Measurements from ENCODE around the gene SULT4A1. TPM values are rescaled to one million over a fixed set of nuclear protein-coding genes. Genes with fewer than 3 reads are reported as not detected.
A peak's percentile ranks its signal among the peaks of the same experiment; 100 is the strongest.

Gene SULT4A1
- total RNA-seq, 1 donor from 2014 or later, result 5.9 TPM

DNA sequence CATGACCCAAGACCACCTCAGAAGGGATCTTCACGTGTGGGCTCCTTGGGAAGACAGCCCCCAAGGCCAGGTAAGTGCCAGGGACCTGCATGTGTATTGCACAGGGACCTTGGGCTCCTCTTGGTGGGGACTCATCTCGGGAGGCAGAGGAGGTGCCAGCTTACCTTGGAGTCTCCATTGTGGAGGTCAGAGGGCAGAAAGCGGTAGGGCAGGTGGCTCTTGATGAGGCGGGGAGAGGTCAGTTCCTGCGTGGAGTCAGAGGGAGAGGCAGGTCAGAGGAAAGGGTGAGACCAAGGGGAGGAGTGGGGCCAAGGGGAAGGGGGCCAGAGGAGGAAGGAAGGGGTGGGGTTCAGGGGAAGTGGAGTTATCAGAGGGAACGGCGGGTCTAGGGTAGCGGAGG, 22.5 kb downstream of the SULT4A1 start:
- H3K9me3 ChIP-seq (ENCODE audit: insufficient read depth, low read depth, low read length), result no peaks in the 10 kb centered on the region
- no peaks in the 10 kb centered on the region for H3K36me3 ChIP-seq (ENCODE audit: insufficient read depth, low read length)
- DNase-seq (ENCODE audit: low read depth) (no peak), FAIRE-seq (no peak)
- H3K27ac Mint-ChIP-seq (ENCODE audit: unreplicated experiment), result no peak overlapping the region
- peaks cover 3% of the 10 kb centered on the region for H3K27me3 Mint-ChIP-seq (ENCODE audit: low read depth, unreplicated experiment)
- peaks cover 7% of the 10 kb centered on the region for H3K36me3 Mint-ChIP-seq (ENCODE audit: low read depth, unreplicated experiment)
- no peaks in the 10 kb centered on the region for H3K27me3 ChIP-seq (ENCODE audit: insufficient read depth, low read length)
- H4K20me1 ChIP-seq (ENCODE audit: insufficient read depth, low read length), result peaks cover 4% of the 10 kb centered on the region
- no peak overlapping the region for H3K27ac ChIP-seq (ENCODE audit: low read depth, low read length)
- H3K79me2 ChIP-seq (ENCODE audit: insufficient read depth, low read length), result no peaks in the 10 kb centered on the region
- peaks cover 13% of the 10 kb centered on the region for H3K4me1 ChIP-seq (ENCODE audit: insufficient read depth, low read length)
- TF ChIP-seq, protein P1, sequence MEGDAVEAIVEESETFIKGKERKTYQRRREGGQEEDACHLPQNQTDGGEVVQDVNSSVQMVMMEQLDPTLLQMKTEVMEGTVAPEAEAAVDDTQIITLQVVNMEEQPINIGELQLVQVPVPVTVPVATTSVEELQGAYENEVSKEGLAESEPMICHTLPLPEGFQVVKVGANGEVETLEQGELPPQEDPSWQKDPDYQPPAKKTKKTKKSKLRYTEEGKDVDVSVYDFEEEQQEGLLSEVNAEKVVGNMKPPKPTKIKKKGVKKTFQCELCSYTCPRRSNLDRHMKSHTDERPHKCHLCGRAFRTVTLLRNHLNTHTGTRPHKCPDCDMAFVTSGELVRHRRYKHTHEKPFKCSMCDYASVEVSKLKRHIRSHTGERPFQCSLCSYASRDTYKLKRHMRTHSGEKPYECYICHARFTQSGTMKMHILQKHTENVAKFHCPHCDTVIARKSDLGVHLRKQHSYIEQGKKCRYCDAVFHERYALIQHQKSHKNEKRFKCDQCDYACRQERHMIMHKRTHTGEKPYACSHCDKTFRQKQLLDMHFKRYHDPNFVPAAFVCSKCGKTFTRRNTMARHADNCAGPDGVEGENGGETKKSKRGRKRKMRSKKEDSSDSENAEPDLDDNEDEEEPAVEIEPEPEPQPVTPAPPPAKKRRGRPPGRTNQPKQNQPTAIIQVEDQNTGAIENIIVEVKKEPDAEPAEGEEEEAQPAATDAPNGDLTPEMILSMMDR (IDR thresholded peaks at IDR 0.05; ENCODE audit: insufficient read depth, low read depth, low read length), result no peak
- TF ChIP-seq EZH2 (IDR thresholded peaks at IDR 0.05; ENCODE audit: insufficient read depth, low read length), result no peak
- no peaks in the 10 kb centered on the region for H3K9me3 Mint-ChIP-seq (ENCODE audit: unreplicated experiment)
- H2AFZ ChIP-seq (ENCODE audit: low read depth, low read length), result no peak overlapping the region
- H3K4me3 ChIP-seq (ENCODE audit: insufficient read depth, low read depth, low read length), result no peak overlapping the region
- H3K4me2 ChIP-seq (ENCODE audit: low read length), result no peak overlapping the region
- H3K9ac ChIP-seq (ENCODE audit: low read length), result no peak overlapping the region
- H3K4me3 Mint-ChIP-seq (ENCODE audit: unreplicated experiment), result no peak overlapping the region
- H3K4me1 Mint-ChIP-seq (ENCODE audit: low read depth, unreplicated experiment), result no peaks in the 10 kb centered on the region

GRCh38 chr22:43838571-43839307, 23.6 kb downstream of the SULT4A1 start:
- H3K36me3 Mint-ChIP-seq (ENCODE audit: low read depth, unreplicated experiment), result peaks cover 7% of the 10 kb centered on the region
- Histone ChIP-seq H3K9ac (ENCODE audit: low read length) (no peak overlapping the region), H4K20me1 (ENCODE audit: insufficient read depth, low read length) (peaks cover 4% of the 10 kb centered on the region), H3K79me2 (ENCODE audit: insufficient read depth, low read length) (no peaks in the 10 kb centered on the region), H3K4me2 (ENCODE audit: low read length) (no peak overlapping the region), H3K27me3 (ENCODE audit: insufficient read depth, low read length) (no peaks in the 10 kb centered on the region), H3K4me3 (ENCODE audit: insufficient read depth, low read depth, low read length) (no peak overlapping the region), H3K27ac (ENCODE audit: low read depth, low read length) (no peak overlapping the region), H3K36me3 (ENCODE audit: insufficient read depth, low read length) (no peaks in the 10 kb centered on the region), H2AFZ (ENCODE audit: low read depth, low read length) (no peak overlapping the region), H3K4me1 (ENCODE audit: insufficient read depth, low read length) (peaks cover 13% of the 10 kb centered on the region), H3K9me3 (ENCODE audit: insufficient read depth, low read depth, low read length) (no peaks in the 10 kb centered on the region)
- H3K9me3 Mint-ChIP-seq (ENCODE audit: unreplicated experiment), result no peaks in the 10 kb centered on the region
- H3K27me3 Mint-ChIP-seq (ENCODE audit: low read depth, unreplicated experiment), result peaks cover 3% of the 10 kb centered on the region
- no peaks in the 10 kb centered on the region for H3K4me1 Mint-ChIP-seq (ENCODE audit: low read depth, unreplicated experiment)
- no peak overlapping the region for H3K27ac Mint-ChIP-seq (ENCODE audit: unreplicated experiment)
- FAIRE-seq (no peak), DNase-seq (ENCODE audit: low read depth) (no peak)
- no peak for TF ChIP-seq EZH2 (IDR thresholded peaks at IDR 0.05; ENCODE audit: insufficient read depth, low read length)
- no peak overlapping the region for H3K4me3 Mint-ChIP-seq (ENCODE audit: unreplicated experiment)

GRCh38 chr22:43838161-43838560, 24.2 kb downstream of the SULT4A1 start:
- Histone ChIP-seq H4K20me1 (ENCODE audit: insufficient read depth, low read length) (peaks cover 4% of the 10 kb centered on the region), H3K4me1 (ENCODE audit: insufficient read depth, low read length) (peaks cover 13% of the 10 kb centered on the region), H3K36me3 (ENCODE audit: insufficient read depth, low read length) (no peaks in the 10 kb centered on the region), H3K79me2 (ENCODE audit: insufficient read depth, low read length) (no peaks in the 10 kb centered on the region), H2AFZ (ENCODE audit: low read depth, low read length) (peak overlapping the region; percentile 32), H3K4me3 (ENCODE audit: insufficient read depth, low read depth, low read length) (no peak overlapping the region), H3K9me3 (ENCODE audit: insufficient read depth, low read depth, low read length) (no peaks in the 10 kb centered on the region), H3K27ac (ENCODE audit: low read depth, low read length) (peak overlapping the region; percentile 32), H3K9ac (ENCODE audit: low read length) (peak overlapping the region; percentile 23), H3K27me3 (ENCODE audit: insufficient read depth, low read length) (no peaks in the 10 kb centered on the region), H3K4me2 (ENCODE audit: low read length) (peak overlapping the region; percentile 39)
- Mint-ChIP-seq H3K4me1 (ENCODE audit: low read depth, unreplicated experiment) (no peaks in the 10 kb centered on the region), H3K36me3 (ENCODE audit: low read depth, unreplicated experiment) (peaks cover 7% of the 10 kb centered on the region), H3K27me3 (ENCODE audit: low read depth, unreplicated experiment) (peaks cover 3% of the 10 kb centered on the region), H3K27ac (ENCODE audit: unreplicated experiment) (no peak overlapping the region), H3K4me3 (ENCODE audit: unreplicated experiment) (no peak overlapping the region), H3K9me3 (ENCODE audit: unreplicated experiment) (no peaks in the 10 kb centered on the region)
- no peak for FAIRE-seq
- DNase-seq (ENCODE audit: low read depth), result no peak
- TF ChIP-seq EZH2 (IDR thresholded peaks at IDR 0.05; ENCODE audit: insufficient read depth, low read length), result no peak
- TF ChIP-seq, protein P1 (IDR thresholded peaks at IDR 0.05; ENCODE audit: insufficient read depth, low read depth, low read length), result no peak
